SK-N-SH (cell line): ENCODE measurements around the gene SPEF1. TPM values are rescaled to one million over a fixed set of nuclear protein-coding genes. Genes with fewer than 3 reads are reported as not detected.

Source experiments
- CTCF ChIA-PET: fragments of 300-600, 350-600 bp; formaldehyde crosslinking; extraction: SDS; loops from one replicate; lab custom pipeline; 2021; lab: Yijun Ruan, JAX
- POLR2A ChIA-PET: fragments of 350-600 bp; sonication (Branson Sonifier 250); formaldehyde crosslinking; extraction: SDS; loops from one replicate; lab custom pipeline; 2020; ENCODE audit warnings: antibody characterized with exemption, inconsistent platforms; lab: Yijun Ruan, JAX
- DNase-seq: peaks from one replicate; pipeline ENCODE4 v3.0.0; 2012
- H2AFZ ChIP-seq: fragments of 200-600 bp; sonication (generic); 2 replicates; pipeline ENCODE4 v1.8.1; 2016; ENCODE audit warnings: antibody characterized with exemption, mild to moderate bottlenecking, low read depth
- H3F3A ChIP-seq: fragments of 200-600 bp; sonication (generic); replicated peaks from 2 replicates; pipeline ENCODE3; 2016; ENCODE audit warnings: antibody characterized with exemption, mild to moderate bottlenecking; ENCODE audit not compliant: insufficient read depth
- H3K27ac ChIP-seq, 2 experiments: fragments of 200-500 bp in 1 of 2; fragments of 200-600 bp in 1 of 2; sonication (Bioruptor generic) in 1 of 2; sonication (generic), shearing (Covaris generic) in 1 of 2; 2 replicates each; pipeline versions ENCODE4 v1.5.1 to v1.6.1; 2014 to 2016; ENCODE audit warnings: low read depth in 2 of 2, inconsistent platforms in 1 of 2, low read length in 1 of 2, mild to moderate bottlenecking in 1 of 2, mixed read lengths in 1 of 2
- H3K27me3 ChIP-seq: fragments of 200-600 bp; sonication (generic), shearing (Covaris generic); 2 replicates; pipeline ENCODE4 v1.6.1; 2016; ENCODE audit warnings: mixed run types; ENCODE audit not compliant: insufficient read depth
- H3K36me3 ChIP-seq, 2 experiments: fragments of 200-500 bp in 1 of 2; fragments of 200-600 bp in 1 of 2; sonication (Bioruptor generic) in 1 of 2; sonication (generic) in 1 of 2; replicated peaks in 1 of 2; 2 replicates each; pipeline versions ENCODE3 to v1.5.1; 2014 to 2016; ENCODE audit warnings: low read length in 1 of 2, mild to moderate bottlenecking in 1 of 2; ENCODE audit not compliant: insufficient read depth in 2 of 2, control insufficient read depth in 1 of 2
- H3K4me1 ChIP-seq, 2 experiments: fragments of 200-500 bp in 1 of 2; fragments of 200-600 bp in 1 of 2; sonication (Bioruptor generic) in 1 of 2; sonication (generic), shearing (Covaris generic) in 1 of 2; 2 replicates each; pipeline versions ENCODE4 v1.5.1 to v1.6.1; 2014 to 2016; ENCODE audit warnings: low read depth in 1 of 2, low read length in 1 of 2, mixed run types in 1 of 2; ENCODE audit not compliant: insufficient read depth in 2 of 2, control insufficient read depth in 1 of 2
- H3K4me2 ChIP-seq: fragments of 200-600 bp; sonication (generic), shearing (Covaris generic); 2 replicates; pipeline ENCODE4 v1.6.1; 2017; ENCODE audit warnings: mixed run types
- H3K4me3 ChIP-seq, 2 experiments: fragments of 200-500 bp in 1 of 2; fragments of 200-600 bp in 1 of 2; sonication (Bioruptor generic) in 1 of 2; sonication (generic), shearing (Covaris generic) in 1 of 2; 2 replicates each; pipeline versions ENCODE4 v1.5.1 to v1.8.1; 2014 to 2016; ENCODE audit warnings: low read depth in 2 of 2, inconsistent platforms in 1 of 2, low read length in 1 of 2, mild to moderate bottlenecking in 1 of 2, mixed read lengths in 1 of 2, moderate library complexity in 1 of 2
- H3K79me2 ChIP-seq: fragments of 200-600 bp; sonication (generic); 2 replicates; pipeline ENCODE4 v1.8.1; 2017; ENCODE audit warnings: mild to moderate bottlenecking; ENCODE audit not compliant: insufficient read depth
- H3K9ac ChIP-seq: fragments of 200-600 bp; sonication (generic); 2 replicates; pipeline ENCODE4 v1.6.1; 2017; ENCODE audit warnings: mixed run types
- H3K9me2 ChIP-seq: fragments of 200-600 bp; sonication (generic); 2 replicates; pipeline ENCODE4 v1.6.1; 2017; ENCODE audit warnings: mixed run types
- H3K9me3 ChIP-seq: fragments of 200-600 bp; sonication (generic); 2 replicates; pipeline ENCODE4 v1.6.1; 2017; ENCODE audit warnings: mixed run types, mild to moderate bottlenecking, moderate library complexity
- H4K20me1 ChIP-seq: fragments of 200-600 bp; sonication (generic); 2 replicates; pipeline ENCODE4 v1.6.1; 2017; ENCODE audit warnings: mild to moderate bottlenecking, mixed run types; ENCODE audit not compliant: insufficient read depth
- CHD2 ChIP-seq: fragments of 150-350 bp; IDR thresholded peaks from 2 replicates; pipeline ENCODE4 v1.6.1; 2018; ENCODE audit warnings: low read length; ENCODE audit not compliant: partially characterized antibody
- CTCF ChIP-seq: fragments of 200-600 bp; sonication (generic); IDR thresholded peaks from 2 replicates; pipeline ENCODE4 v1.6.1; 2017; ENCODE audit warnings: antibody characterized with exemption, mild to moderate bottlenecking, moderate library complexity
- ELF1 ChIP-seq: IDR thresholded peaks from 2 replicates; pipeline ENCODE4 v1.4.0; 2012
- EZH2phosphoT487 ChIP-seq: fragments of 200-600 bp; sonication (generic); IDR thresholded peaks from 2 replicates; pipeline ENCODE4 v1.6.1; 2017; ENCODE audit warnings: low read depth, mixed run types, mild to moderate bottlenecking, antibody characterized with exemption, moderate library complexity, borderline replicate concordance
- FOSL2 ChIP-seq: IDR thresholded peaks from 2 replicates; pipeline ENCODE4 v1.4.0; 2012; ENCODE audit warnings: low read depth, mild to moderate bottlenecking, moderate library complexity, borderline replicate concordance
- GATA2 ChIP-seq: sonication (generic); formaldehyde crosslinking; IDR thresholded peaks from 2 replicates; pipeline ENCODE4 v1.5.0; 2020; ENCODE audit warnings: mild to moderate bottlenecking, missing genetic modification reagents
- JUND ChIP-seq: IDR thresholded peaks from 2 replicates; pipeline ENCODE4 v1.4.0; 2012
- MXI1 ChIP-seq: IDR thresholded peaks from 2 replicates; pipeline ENCODE4 v1.6.1; 2012; ENCODE audit warnings: mild to moderate bottlenecking, low read depth, low read length, improper control_type of control experiment
- NRF1 ChIP-seq: IDR thresholded peaks from 2 replicates; pipeline ENCODE4 v1.6.1; 2012; ENCODE audit warnings: low read depth, mild to moderate bottlenecking, low read length
- RCOR1 ChIP-seq: fragments of 150-350 bp; IDR thresholded peaks from 2 replicates; pipeline ENCODE4 v1.6.1; 2017; ENCODE audit warnings: antibody characterized with exemption, low read length
- RFX5 ChIP-seq: IDR thresholded peaks from 2 replicates; pipeline ENCODE4 v1.6.1; 2012; ENCODE audit warnings: mild to moderate bottlenecking, improper control_type of control experiment, low read length
- RXRA ChIP-seq: IDR thresholded peaks from 2 replicates; pipeline ENCODE4 v1.4.0; 2012; ENCODE audit warnings: low read depth, mild to moderate bottlenecking, borderline replicate concordance
- SMC3 ChIP-seq: IDR thresholded peaks from 2 replicates; pipeline ENCODE4 v1.6.1; 2012; ENCODE audit warnings: low read depth, low read length, improper control_type of control experiment
- TCF12 ChIP-seq: IDR thresholded peaks from 2 replicates; pipeline ENCODE4 v1.4.0; 2012
- TEAD4 ChIP-seq: IDR thresholded peaks from 2 replicates; pipeline ENCODE4 v1.4.0; 2012; ENCODE audit warnings: mild to moderate bottlenecking, borderline replicate concordance; ENCODE audit not compliant: insufficient read depth
- YY1 ChIP-seq: IDR thresholded peaks from 2 replicates; pipeline ENCODE4 v1.4.0; 2012; ENCODE audit warnings: low read depth, mild to moderate bottlenecking
- WGBS: methylation state at CpG from one replicate; pipeline ENCODE4 v1.1.6; 2017; ENCODE audit warnings: low lambda C conversion rate; 5-methylcytosine and 5-hydroxymethylcytosine counted together
- polyA plus RNA-seq, 3 experiments: library from polyadenylated mRNA; depleted of rRNA; stranded (reverse); fragments of >200 nt; gene quantifications; 2 replicates each; pipeline ENCODE4 v1.2.3, GENCODE V29; 2012
- TF ChIP-seq, protein P1 (sequence below): IDR thresholded peaks from 2 replicates; pipeline ENCODE4 v1.4.0; 2012; ENCODE audit warnings: low read depth, borderline replicate concordance
- TF ChIP-seq, protein P2 (sequence below): fragments of 150-350 bp; IDR thresholded peaks from 2 replicates; pipeline ENCODE4 v1.6.1; 2016; ENCODE audit warnings: mild to moderate bottlenecking, low read depth, low read length
- TF ChIP-seq, protein P3 (sequence below): IDR thresholded peaks from 2 replicates; pipeline ENCODE4 v1.4.0; 2012; ENCODE audit warnings: low read depth

Gene SPEF1
- polyA plus RNA-seq, 1 of the 3 experiments (the other 2 are of a cell fraction): 1.6 TPM

GRCh38 chr20:3729811-3730540, 51.3 kb downstream of the SPEF1 start:
- WGBS: 62% methylated on average over 8 of the region's 8 CpGs
- Histone ChIP-seq H3K9me2 (no peaks in the 10 kb centered on the region), H3K9me3 (no peaks in the 10 kb centered on the region), H3K4me2 (no peak overlapping the region), H3K4me3 (no peak overlapping the region), H3K36me3 (no peaks in the 10 kb centered on the region), H3K9ac (no peak overlapping the region), H2AFZ (no peak overlapping the region), H3K4me1 (no peaks in the 10 kb centered on the region; a peak in 1 of 4 replicates), H3K27me3 (peaks cover 40% of the 10 kb centered on the region), H3K27ac (no peak overlapping the region), H4K20me1 (no peaks in the 10 kb centered on the region), H3K79me2 (no peaks in the 10 kb centered on the region), H3F3A (no peaks in the 10 kb centered on the region)
- TF ChIP-seq TEAD4 (no peak), MXI1 (no peak), EZH2phosphoT487 (no peak), RXRA (no peak), GATA2 (no peak), ELF1 (no peak), RFX5 (no peak), NRF1 (no peak), JUND (no peak), TCF12 (no peak), CTCF (no peak), SMC3 (no peak), RCOR1 (no peak), CHD2 (no peak), FOSL2 (no peak), YY1 (no peak)
- TF ChIP-seq, protein P1, sequence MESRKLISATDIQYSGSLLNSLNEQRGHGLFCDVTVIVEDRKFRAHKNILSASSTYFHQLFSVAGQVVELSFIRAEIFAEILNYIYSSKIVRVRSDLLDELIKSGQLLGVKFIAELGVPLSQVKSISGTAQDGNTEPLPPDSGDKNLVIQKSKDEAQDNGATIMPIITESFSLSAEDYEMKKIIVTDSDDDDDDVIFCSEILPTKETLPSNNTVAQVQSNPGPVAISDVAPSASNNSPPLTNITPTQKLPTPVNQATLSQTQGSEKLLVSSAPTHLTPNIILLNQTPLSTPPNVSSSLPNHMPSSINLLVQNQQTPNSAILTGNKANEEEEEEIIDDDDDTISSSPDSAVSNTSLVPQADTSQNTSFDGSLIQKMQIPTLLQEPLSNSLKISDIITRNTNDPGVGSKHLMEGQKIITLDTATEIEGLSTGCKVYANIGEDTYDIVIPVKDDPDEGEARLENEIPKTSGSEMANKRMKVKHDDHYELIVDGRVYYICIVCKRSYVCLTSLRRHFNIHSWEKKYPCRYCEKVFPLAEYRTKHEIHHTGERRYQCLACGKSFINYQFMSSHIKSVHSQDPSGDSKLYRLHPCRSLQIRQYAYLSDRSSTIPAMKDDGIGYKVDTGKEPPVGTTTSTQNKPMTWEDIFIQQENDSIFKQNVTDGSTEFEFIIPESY: no peak
- TF ChIP-seq, protein P2, sequence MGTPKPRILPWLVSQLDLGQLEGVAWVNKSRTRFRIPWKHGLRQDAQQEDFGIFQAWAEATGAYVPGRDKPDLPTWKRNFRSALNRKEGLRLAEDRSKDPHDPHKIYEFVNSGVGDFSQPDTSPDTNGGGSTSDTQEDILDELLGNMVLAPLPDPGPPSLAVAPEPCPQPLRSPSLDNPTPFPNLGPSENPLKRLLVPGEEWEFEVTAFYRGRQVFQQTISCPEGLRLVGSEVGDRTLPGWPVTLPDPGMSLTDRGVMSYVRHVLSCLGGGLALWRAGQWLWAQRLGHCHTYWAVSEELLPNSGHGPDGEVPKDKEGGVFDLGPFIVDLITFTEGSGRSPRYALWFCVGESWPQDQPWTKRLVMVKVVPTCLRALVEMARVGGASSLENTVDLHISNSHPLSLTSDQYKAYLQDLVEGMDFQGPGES: no peak
- TF ChIP-seq, protein P3, sequence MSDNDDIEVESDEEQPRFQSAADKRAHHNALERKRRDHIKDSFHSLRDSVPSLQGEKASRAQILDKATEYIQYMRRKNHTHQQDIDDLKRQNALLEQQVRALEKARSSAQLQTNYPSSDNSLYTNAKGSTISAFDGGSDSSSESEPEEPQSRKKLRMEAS: no peak
- no peak for DNase-seq
- ChIA-PET CTCF (interaction anchor here (1.4 to 4.7 kb wide), 4 partner anchors 14 to 23 kb away, joined by 5 to 20 read pairs (median 6); no protein-coding TSS in a partner anchor), POLR2A (no interaction called here)
